Naive thymus-derived CD8-positive, alpha-beta T cell (primary cell): Measurements from ENCODE around the gene SDC1. TPM values are rescaled to one million over a fixed set of nuclear protein-coding genes. Genes with fewer than 3 reads are reported as not detected.
A peak's percentile ranks its signal among the peaks of the same experiment; 100 is the strongest.

Source experiments
- ATAC-seq, 2 donors: fragments of 150-1000 bp; cut with Tn5 transposase in 1 of 2; sonication (Bioruptor Pico), chemical (Tn5 transposase) in 1 of 2; 1 replicate in 1 of 2; 2 replicates in 1 of 2; pipeline ENCODE4 v1.10.0; 2021; ENCODE audit warnings: mild to moderate bottlenecking in 2 of 2, moderate library complexity in 2 of 2
- POLR2A ChIA-PET: fragments of 350-600 bp; sonication (Branson Sonifier 250); formaldehyde crosslinking; loops from one replicate; lab custom pipeline; 2021; ENCODE audit warnings: antibody characterized with exemption; lab: Charles Lee
- DNase-seq, 10 donors: peaks; one replicate each; pipeline versions ENCODE4 v3.0.0 to v3.0.0-alpha.2; 2020 to 2022
- H3K27ac Mint-ChIP-seq, 10 donors: one replicate each; pipeline ENCODE4 v1.8.0; 2020 to 2022; ENCODE audit warnings: mild to moderate bottlenecking in 10 of 10, mixed read lengths in 10 of 10, moderate library complexity in 4 of 10, inconsistent platforms in 1 of 10
- H3K27me3 Mint-ChIP-seq, 5 donors: one replicate each; pipeline ENCODE4 v1.8.0; 2021 to 2022; ENCODE audit warnings: mixed read lengths in 5 of 5
- H3K36me3 Mint-ChIP-seq, 3 donors: one replicate each; pipeline ENCODE4 v1.8.0; 2020 to 2022; ENCODE audit warnings: mixed read lengths in 3 of 3, mild to moderate bottlenecking in 2 of 3, inconsistent platforms in 1 of 3
- H3K4me1 Mint-ChIP-seq, 4 donors: one replicate each; pipeline ENCODE4 v1.8.0; 2021 to 2022; ENCODE audit warnings: mixed read lengths in 4 of 4
- H3K4me3 Mint-ChIP-seq, 10 donors: one replicate each; pipeline ENCODE4 v1.8.0; 2020 to 2022; ENCODE audit warnings: mild to moderate bottlenecking in 10 of 10, mixed read lengths in 10 of 10, moderate library complexity in 6 of 10, inconsistent platforms in 1 of 10
- H3K9me3 Mint-ChIP-seq, 9 donors: one replicate each; pipeline ENCODE4 v1.8.0; 2020 to 2022; ENCODE audit warnings: mixed read lengths in 9 of 9, mild to moderate bottlenecking in 3 of 9, inconsistent platforms in 1 of 9, moderate library complexity in 1 of 9
- polyA plus RNA-seq, 3 donors: library from polyadenylated mRNA; unstranded; fragments of 300-500 nt; fragmentation: Illumina TruSeq; gene quantifications; one replicate each; pipeline ENCODE4 v1.2.3, GENCODE V29; 2021
- total RNA-seq, 8 experiments: library from RNA in 2 of 8; stranded (reverse) in 2 of 8; gene quantifications; one replicate each; pipeline ENCODE4 v1.2.3 and lab custom pipeline; 2021 to 2026

Gene SDC1
- total and polyA plus RNA-seq, 5 experiments from 2014 or later = not detected

GRCh38 chr2:20217041-20217970 lies 7.6 kb downstream of the SDC1 start:
- DNase-seq (peak in 1 of 10 donors; percentile 44), ATAC-seq (no peak)
- POLR2A ChIA-PET = no interaction called here
- peaks cover 0 to 3% (median 1%) of the 10 kb centered on the region in 4 donors for H3K4me1 Mint-ChIP-seq
- peaks cover 8 to 46% (median 29%) of the 10 kb centered on the region in 5 donors for H3K27me3 Mint-ChIP-seq
- no peaks in the 10 kb centered on the region for H3K36me3 Mint-ChIP-seq
- H3K4me3 Mint-ChIP-seq = no peak overlapping the region
- peak overlapping the region in 1 of 10 donors; percentile 63 for H3K27ac Mint-ChIP-seq
- no peaks in the 10 kb centered on the region for H3K9me3 Mint-ChIP-seq

- peaks cover 0 to 2% (median 0%) of the 10 kb centered on the region in 4 donors for H3K4me1 Mint-ChIP-seq
- no peaks in the 10 kb centered on the region for H3K36me3 Mint-ChIP-seq
- DNase-seq (peak in 1 of 10 donors; percentile 60), ATAC-seq (no peak)
- POLR2A ChIA-PET = no interaction called here
- no peak overlapping the region for H3K27ac Mint-ChIP-seq
- no peaks in the 10 kb centered on the region for H3K9me3 Mint-ChIP-seq
- peaks cover 6 to 36% (median 24%) of the 10 kb centered on the region in 5 donors for H3K27me3 Mint-ChIP-seq
- H3K4me3 Mint-ChIP-seq = no peak overlapping the region
These were observed 8.6 kb downstream of the SDC1 start for GRCh38 chr2:20216130-20217025.

GRCh38 chr2:20215183-20216040 lies 9.5 kb downstream of the SDC1 start:
- peaks cover 4 to 27% (median 20%) of the 10 kb centered on the region in 5 donors for H3K27me3 Mint-ChIP-seq
- H3K4me1 Mint-ChIP-seq = peaks cover 0 to 2% (median 0%) of the 10 kb centered on the region in 4 donors
- POLR2A ChIA-PET = no interaction called here
- no peak overlapping the region for H3K4me3 Mint-ChIP-seq
- no peaks in the 10 kb centered on the region for H3K36me3 Mint-ChIP-seq
- H3K9me3 Mint-ChIP-seq = no peaks in the 10 kb centered on the region
- ATAC-seq (no peak), DNase-seq (peak in 1 of 10 donors; percentile 45)
- no peak overlapping the region for H3K27ac Mint-ChIP-seq

GRCh38 chr2:20214566-20215182 lies 10.3 kb downstream of the SDC1 start:
- POLR2A ChIA-PET = no interaction called here
- no peak for ATAC-seq

GRCh38 chr2:20213651-20214565 lies 11.0 kb downstream of the SDC1 start:
- ATAC-seq (no peak), DNase-seq (no peak)
- Mint-ChIP-seq H3K36me3 (no peaks in the 10 kb centered on the region), H3K4me3 (no peak overlapping the region), H3K4me1 (peaks cover 0 to 2% (median 0%) of the 10 kb centered on the region in 4 donors), H3K27ac (peak overlapping the region in 2 of 10 donors; percentile 18 to 23), H3K9me3 (no peaks in the 10 kb centered on the region), H3K27me3 (peaks cover 3 to 12% (median 10%) of the 10 kb centered on the region in 5 donors)
- POLR2A ChIA-PET = no interaction called here

More at GRCh38 chr2:20214566-20215182, 10.3 kb downstream of the SDC1 start:
- H3K27me3 Mint-ChIP-seq = peaks cover 3 to 19% (median 13%) of the 10 kb centered on the region in 5 donors
- H3K4me3 Mint-ChIP-seq = no peak overlapping the region
- H3K9me3 Mint-ChIP-seq = no peaks in the 10 kb centered on the region
- H3K4me1 Mint-ChIP-seq = peaks cover 0 to 2% (median 0%) of the 10 kb centered on the region in 4 donors
- peak in 1 of 10 donors; percentile 9 for DNase-seq
- no peaks in the 10 kb centered on the region for H3K36me3 Mint-ChIP-seq
- H3K27ac Mint-ChIP-seq = peak overlapping the region in 1 of 10 donors; percentile 18

GRCh38 chr2:20212871-20213503 lies 11.9 kb downstream of the SDC1 start:
- Mint-ChIP-seq H3K27me3 (peaks cover 0 to 4% (median 2%) of the 10 kb centered on the region in 5 donors), H3K9me3 (no peaks in the 10 kb centered on the region), H3K4me3 (no peak overlapping the region), H3K4me1 (no peaks in the 10 kb centered on the region), H3K27ac (no peak overlapping the region), H3K36me3 (no peaks in the 10 kb centered on the region)
- POLR2A ChIA-PET = no interaction called here
- no peak for DNase-seq
- no peak for ATAC-seq

GRCh38 chr2:20212459-20212870 lies 12.5 kb downstream of the SDC1 start:
- Mint-ChIP-seq H3K27ac (no peak overlapping the region), H3K9me3 (no peaks in the 10 kb centered on the region), H3K4me3 (no peak overlapping the region), H3K27me3 (peaks cover 0 to 2% (median 0%) of the 10 kb centered on the region in 5 donors), H3K4me1 (no peaks in the 10 kb centered on the region), H3K36me3 (no peaks in the 10 kb centered on the region)
- ATAC-seq = no peak
- POLR2A ChIA-PET = no interaction called here
- DNase-seq = no peak

GRCh38 chr2:20211860-20212458 lies 13.0 kb downstream of the SDC1 start:
- peak overlapping the region in 1 of 10 donors; percentile 65 for H3K27ac Mint-ChIP-seq
- H3K9me3 Mint-ChIP-seq = no peaks in the 10 kb centered on the region
- POLR2A ChIA-PET = no interaction called here
- ATAC-seq (no peak), DNase-seq (no peak)
- peaks cover 0 to 2% (median 0%) of the 10 kb centered on the region in 5 donors for H3K27me3 Mint-ChIP-seq
- no peaks in the 10 kb centered on the region for H3K36me3 Mint-ChIP-seq
- H3K4me1 Mint-ChIP-seq = no peaks in the 10 kb centered on the region
- H3K4me3 Mint-ChIP-seq = no peak overlapping the region

- POLR2A ChIA-PET = no interaction called here
These were observed 13.5 kb downstream of the SDC1 start for GRCh38 chr2:20211420-20211819.

GRCh38 chr2:20210462-20210861 lies 14.5 kb downstream of the SDC1 start:
- DNase-seq (no peak), ATAC-seq (no peak)
- H3K27me3 Mint-ChIP-seq = peaks cover 0 to 2% (median 0%) of the 10 kb centered on the region in 5 donors
- no peaks in the 10 kb centered on the region for H3K36me3 Mint-ChIP-seq
- no peak overlapping the region for H3K4me3 Mint-ChIP-seq
- H3K4me1 Mint-ChIP-seq = peaks cover 0 to 3% (median 0%) of the 10 kb centered on the region in 4 donors
- no peaks in the 10 kb centered on the region for H3K9me3 Mint-ChIP-seq
- no peak overlapping the region for H3K27ac Mint-ChIP-seq
- POLR2A ChIA-PET = no interaction called here

More at GRCh38 chr2:20211420-20211819, 13.5 kb downstream of the SDC1 start:
- H3K27me3 Mint-ChIP-seq = peaks cover 0 to 2% (median 0%) of the 10 kb centered on the region in 5 donors
- no peak overlapping the region for H3K4me3 Mint-ChIP-seq
- no peak for ATAC-seq
- H3K4me1 Mint-ChIP-seq = peaks cover 0 to 3% (median 0%) of the 10 kb centered on the region in 4 donors
- H3K27ac Mint-ChIP-seq = no peak overlapping the region
- H3K36me3 Mint-ChIP-seq = no peaks in the 10 kb centered on the region
- DNase-seq = no peak
- no peaks in the 10 kb centered on the region for H3K9me3 Mint-ChIP-seq
